Stimulated activated CD8-positive, alpha-beta memory T cell treated with anti-CD3 and anti-CD28 coated beads, Interleukin-7, amount 100 ng/mL, for 4 hours (primary cell): Measurements from ENCODE around the gene RAC2.
"Not testable (repeated sequence)": the region's sequence is repeated elsewhere in the genome, so short reads cannot be mapped to it uniquely, and the experiment has no call there.

Experiments used
- DNase-seq, 2 donors: peaks; one replicate each; pipeline ENCODE4 v3.0.0-alpha.2; 2020; ENCODE audit warnings: low read depth in 2 of 2

RAC2 gene

GRCh38 chr22:37234736-37235711 lies 9.0 kb downstream of the RAC2 start:
- DNase-seq = no peak

GRCh38 chr22:37233751-37234631 lies 10.1 kb downstream of the RAC2 start:
- DNase-seq = no peak

DNA sequence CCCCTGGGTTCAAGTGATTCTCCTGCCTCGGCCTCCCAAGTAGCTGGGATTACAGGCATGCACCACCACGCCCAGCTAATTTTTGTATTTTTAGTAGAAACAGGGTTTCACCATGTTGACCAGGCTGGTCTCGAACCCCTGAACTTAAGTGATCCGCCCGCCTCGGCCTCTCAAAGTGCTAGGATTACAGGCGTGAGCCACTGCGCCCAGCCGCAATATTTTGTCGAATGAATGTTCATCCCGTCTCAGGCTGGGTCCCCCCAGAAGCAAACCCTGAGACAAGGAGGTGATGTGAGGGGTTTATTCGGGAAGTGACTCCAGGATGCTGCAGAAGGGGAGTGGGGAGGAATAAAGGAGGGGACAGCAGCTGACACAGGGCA lies 10.7 kb downstream of the RAC2 start:
- not testable (repeated sequence) for DNase-seq

GRCh38 chr22:37232140-37232998 lies 11.7 kb downstream of the RAC2 start:
- no peak for DNase-seq

- peak; percentile 68 to 75 for DNase-seq
Measured at GRCh38 chr22:37231406-37232139, 12.5 kb downstream of the RAC2 start.

DNA sequence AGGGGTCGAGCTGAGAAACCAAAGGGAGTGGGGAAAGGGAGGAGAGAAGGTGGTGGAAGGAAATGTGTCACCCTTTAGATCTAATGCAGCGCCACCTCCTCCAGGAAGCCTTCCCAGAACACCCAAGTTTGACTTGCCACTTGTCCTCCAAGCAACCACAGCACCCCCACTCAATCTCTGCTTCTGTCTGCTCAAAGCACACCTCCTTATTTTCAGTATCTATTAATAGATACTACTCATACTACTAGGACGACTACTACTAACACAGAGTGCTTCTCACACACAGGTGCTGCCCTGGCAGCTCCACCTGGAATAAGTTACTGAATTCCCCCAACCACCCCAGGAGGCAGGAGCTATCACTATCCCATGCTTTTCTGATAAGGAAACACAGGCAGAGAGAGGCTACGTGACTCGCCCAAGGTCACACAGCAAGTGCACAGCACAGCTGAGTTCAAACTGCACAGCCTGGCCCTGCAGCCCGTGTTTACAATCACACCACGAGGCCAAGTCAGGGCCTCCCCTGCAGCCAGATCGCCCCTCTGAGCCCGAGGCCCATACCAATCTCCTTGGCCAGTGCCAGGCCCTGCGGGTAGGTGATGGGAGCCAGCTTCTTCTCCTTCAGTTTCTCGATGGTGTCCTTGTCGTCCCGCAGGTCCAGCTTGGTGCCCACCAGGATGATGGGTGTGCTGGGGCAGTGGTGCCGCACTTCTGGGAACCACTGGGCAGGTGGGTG lies 13.2 kb downstream of the RAC2 start:
- DNase-seq = peak; percentile 63 to 75

GRCh38 chr22:37229805-37230672 lies 14.0 kb downstream of the RAC2 start:
- DNase-seq = peak; percentile 89 to 90

- no peak for DNase-seq
Measured at GRCh38 chr22:37229012-37229804, 14.9 kb downstream of the RAC2 start.

DNA sequence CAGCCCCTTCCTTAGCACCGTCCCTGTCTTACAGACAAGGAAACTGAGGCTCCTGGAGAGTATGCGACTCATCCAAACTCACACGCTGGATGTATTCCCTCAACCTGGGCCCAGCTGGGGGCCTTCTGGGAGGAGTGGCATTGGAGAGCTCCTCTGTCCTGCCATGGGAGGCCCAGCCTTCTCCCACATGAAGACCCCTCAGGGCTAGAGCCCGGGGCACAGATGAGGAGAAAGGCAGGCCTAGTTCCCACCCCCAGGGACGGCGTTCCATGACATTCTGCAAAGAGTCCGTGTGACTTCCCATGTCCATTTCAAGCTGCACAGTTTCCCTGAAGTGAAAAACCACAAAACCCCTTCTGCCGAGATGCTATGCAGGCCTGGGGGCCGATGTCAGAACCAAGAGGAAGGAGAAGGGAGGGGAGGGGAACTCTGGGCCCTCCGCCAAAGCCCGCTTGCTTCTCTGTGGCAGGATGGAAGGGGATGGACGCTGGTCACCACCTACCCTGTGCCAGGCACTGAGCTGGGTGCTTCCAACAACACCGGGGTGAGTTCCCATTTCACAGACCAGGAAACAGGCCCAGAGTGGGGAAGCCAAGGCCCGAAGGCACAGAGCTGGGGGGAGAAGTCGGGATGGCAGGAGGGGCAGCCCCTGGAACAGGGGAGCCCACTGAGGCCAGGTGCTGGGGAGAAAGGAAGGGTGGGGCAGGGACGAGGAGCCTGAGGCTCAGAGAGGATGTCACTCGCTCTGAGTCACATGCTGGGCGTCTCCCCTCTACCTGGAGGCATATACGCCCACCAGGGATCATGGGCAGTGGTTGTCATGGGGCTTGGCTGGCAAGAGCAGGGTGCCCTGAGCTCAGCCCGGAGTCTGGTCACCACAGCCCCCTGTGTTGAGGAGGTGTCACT lies 15.7 kb downstream of the RAC2 start:
- DNase-seq = peak in 1 of 2 donors; percentile 58

DNA sequence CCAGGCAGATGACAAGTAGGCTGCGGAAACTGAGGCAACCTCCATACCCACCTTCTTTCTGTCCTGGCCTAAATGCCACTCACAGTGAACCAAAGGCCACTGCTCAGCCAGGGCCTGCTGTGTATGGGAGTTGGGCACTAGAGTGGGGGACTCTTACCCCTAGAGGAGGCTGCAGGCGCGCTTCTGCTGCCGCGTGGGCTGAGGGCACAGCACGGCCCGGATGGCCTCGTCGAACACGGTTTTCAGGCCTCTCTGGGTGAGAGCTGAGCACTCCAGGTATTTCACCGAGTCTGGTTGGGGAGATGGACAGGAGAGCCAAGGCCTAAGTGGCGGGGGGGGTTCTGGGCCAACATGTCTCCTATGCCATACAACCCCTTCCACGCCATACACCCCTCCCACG lies 17.6 kb downstream of the RAC2 start:
- DNase-seq = no peak

DNA sequence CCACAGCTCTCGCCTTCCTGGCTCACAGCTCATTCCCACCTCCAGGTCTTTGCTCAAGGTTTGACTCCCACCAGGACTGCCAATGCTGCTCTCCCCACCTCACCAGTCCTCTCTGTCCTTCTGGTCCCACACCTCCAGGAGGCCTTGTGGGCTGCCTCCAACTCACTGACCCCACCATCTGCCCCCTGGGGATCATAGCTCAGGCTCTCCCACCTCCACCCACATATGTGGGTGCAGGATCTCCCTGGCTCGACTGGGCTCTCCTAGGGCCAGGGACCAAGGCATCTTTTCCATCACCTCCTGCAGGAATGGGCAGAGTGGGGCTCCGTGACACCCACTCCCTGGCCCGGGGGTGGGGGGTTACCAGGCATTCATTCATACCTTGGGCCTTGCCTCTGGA lies 18.0 kb downstream of the RAC2 start:
- DNase-seq = no peak

GRCh38 chr22:37225481-37225880 lies 18.6 kb downstream of the RAC2 start:
- no peak for DNase-seq

GRCh38 chr22:37224757-37225420 lies 19.2 kb downstream of the RAC2 start:
- no peak for DNase-seq

- DNase-seq = no peak
Measured at GRCh38 chr22:37223965-37224551, 20.0 kb downstream of the RAC2 start.

- no peak for DNase-seq
Measured at GRCh38 chr22:37222440-37222971, 21.6 kb downstream of the RAC2 start.
